ENCODE results near the gene DHRS3.

Gene DHRS3

GRCh38 chr1:12518931-12519692 is 98.9 kb downstream of the DHRS3 start:
- peak in 2 of 3 experiments; percentile 42 to 57 for DNase-seq (ENCODE audit: low read depth in 2 of 3, low spot score in 2 of 3)

Measured in activated CD8-positive, alpha-beta memory T cell treated with anti-CD3 and anti-CD28 coated beads for 48 hours (primary cell).